Measurements from ENCODE around the gene ZNF862.

DNA sequence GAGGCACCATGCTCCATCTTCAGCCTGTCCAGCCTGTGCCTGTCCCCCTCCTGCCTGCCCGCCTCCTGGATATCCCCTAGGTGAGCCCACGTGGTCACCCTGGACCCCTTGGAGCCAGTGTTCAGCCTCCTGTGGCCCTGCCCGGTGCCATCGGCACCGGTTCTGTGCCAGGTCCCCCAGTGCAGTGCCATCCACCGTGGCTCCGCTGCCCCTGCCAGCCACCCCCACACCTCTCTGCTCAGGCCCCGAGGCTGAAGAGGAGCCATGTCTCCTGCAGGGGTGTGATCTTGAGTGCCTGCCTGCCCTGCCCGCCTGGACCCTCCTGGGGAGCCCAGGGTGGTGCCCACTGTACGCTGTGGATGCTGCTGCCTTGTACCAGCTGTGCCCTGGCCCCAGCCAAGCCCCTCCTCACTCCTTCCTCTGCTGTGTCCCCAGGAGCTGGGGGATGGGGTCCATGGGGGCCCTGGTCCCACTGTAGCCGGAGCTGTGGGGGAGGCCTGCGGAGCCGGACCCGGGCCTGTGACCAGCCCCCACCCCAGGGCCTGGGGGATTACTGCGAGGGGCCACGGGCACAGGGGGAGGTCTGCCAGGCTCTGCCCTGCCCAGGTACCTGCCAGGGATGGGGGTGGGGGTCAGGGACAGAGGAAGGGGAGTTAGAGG is 26.2 kb upstream of the ZNF862 start:
- TF ChIP-seq TCF4 (CRISPR knock-in tag; IDR thresholded peaks at IDR 0.05; ENCODE audit: borderline replicate concordance) (no peak), RARB (CRISPR knock-in tag; IDR thresholded peaks at IDR 0.05) (no peak), ARNTL (CRISPR knock-in tag; IDR thresholded peaks at IDR 0.05; ENCODE audit: borderline replicate concordance, low read depth) (no peak), OSR1 (CRISPR knock-in tag; IDR thresholded peaks at IDR 0.05) (no peak), ZNF70 (CRISPR knock-in tag; IDR thresholded peaks at IDR 0.05) (no peak), PPARA (CRISPR knock-in tag; IDR thresholded peaks at IDR 0.05; ENCODE audit: borderline replicate concordance) (no peak), BACH2 (CRISPR knock-in tag; IDR thresholded peaks at IDR 0.05; ENCODE audit: borderline replicate concordance) (no peak), ZNF565 (CRISPR knock-in tag; conservative IDR thresholded peaks at IDR 0.05; ENCODE audit: low read depth) (no peak), CSDC2 (CRISPR knock-in tag; IDR thresholded peaks at IDR 0.05) (no peak)
- TF ChIP-seq, protein P1, sequence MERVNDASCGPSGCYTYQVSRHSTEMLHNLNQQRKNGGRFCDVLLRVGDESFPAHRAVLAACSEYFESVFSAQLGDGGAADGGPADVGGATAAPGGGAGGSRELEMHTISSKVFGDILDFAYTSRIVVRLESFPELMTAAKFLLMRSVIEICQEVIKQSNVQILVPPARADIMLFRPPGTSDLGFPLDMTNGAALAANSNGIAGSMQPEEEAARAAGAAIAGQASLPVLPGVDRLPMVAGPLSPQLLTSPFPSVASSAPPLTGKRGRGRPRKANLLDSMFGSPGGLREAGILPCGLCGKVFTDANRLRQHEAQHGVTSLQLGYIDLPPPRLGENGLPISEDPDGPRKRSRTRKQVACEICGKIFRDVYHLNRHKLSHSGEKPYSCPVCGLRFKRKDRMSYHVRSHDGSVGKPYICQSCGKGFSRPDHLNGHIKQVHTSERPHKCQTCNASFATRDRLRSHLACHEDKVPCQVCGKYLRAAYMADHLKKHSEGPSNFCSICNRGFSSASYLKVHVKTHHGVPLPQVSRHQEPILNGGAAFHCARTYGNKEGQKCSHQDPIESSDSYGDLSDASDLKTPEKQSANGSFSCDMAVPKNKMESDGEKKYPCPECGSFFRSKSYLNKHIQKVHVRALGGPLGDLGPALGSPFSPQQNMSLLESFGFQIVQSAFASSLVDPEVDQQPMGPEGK (CRISPR knock-in tag; IDR thresholded peaks at IDR 0.05; ENCODE audit: borderline replicate concordance): no peak
- TF ChIP-seq, protein P2, sequence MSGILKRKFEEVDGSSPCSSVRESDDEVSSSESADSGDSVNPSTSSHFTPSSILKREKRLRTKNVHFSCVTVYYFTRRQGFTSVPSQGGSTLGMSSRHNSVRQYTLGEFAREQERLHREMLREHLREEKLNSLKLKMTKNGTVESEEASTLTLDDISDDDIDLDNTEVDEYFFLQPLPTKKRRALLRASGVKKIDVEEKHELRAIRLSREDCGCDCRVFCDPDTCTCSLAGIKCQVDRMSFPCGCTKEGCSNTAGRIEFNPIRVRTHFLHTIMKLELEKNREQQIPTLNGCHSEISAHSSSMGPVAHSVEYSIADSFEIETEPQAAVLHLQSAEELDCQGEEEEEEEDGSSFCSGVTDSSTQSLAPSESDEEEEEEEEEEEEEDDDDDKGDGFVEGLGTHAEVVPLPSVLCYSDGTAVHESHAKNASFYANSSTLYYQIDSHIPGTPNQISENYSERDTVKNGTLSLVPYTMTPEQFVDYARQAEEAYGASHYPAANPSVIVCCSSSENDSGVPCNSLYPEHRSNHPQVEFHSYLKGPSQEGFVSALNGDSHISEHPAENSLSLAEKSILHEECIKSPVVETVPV (CRISPR knock-in tag; IDR thresholded peaks at IDR 0.05): no peak
- TF ChIP-seq, protein P3, sequence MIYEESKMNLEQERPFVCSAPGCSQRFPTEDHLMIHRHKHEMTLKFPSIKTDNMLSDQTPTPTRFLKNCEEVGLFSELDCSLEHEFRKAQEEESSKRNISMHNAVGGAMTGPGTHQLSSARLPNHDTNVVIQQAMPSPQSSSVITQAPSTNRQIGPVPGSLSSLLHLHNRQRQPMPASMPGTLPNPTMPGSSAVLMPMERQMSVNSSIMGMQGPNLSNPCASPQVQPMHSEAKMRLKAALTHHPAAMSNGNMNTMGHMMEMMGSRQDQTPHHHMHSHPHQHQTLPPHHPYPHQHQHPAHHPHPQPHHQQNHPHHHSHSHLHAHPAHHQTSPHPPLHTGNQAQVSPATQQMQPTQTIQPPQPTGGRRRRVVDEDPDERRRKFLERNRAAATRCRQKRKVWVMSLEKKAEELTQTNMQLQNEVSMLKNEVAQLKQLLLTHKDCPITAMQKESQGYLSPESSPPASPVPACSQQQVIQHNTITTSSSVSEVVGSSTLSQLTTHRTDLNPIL (CRISPR knock-in tag; IDR thresholded peaks at IDR 0.05; ENCODE audit: low read depth): no peak

Measured in SK-N-SH treated with all-trans-retinoic acid at 6 μM for 48 hours (cell line).